NCI-H345 (cell line): ENCODE results near the gene MANF.

Source experiments
- DNase-seq: peaks from one replicate; lab custom pipeline; 2025; lab: John Stamatoyannopoulos, UW

Gene MANF

GRCh38 chr3:51436998-51437639, 52.0 kb downstream of the MANF start:
- no peak for DNase-seq
